Neuronal stem cell (in vitro differentiated cells): ENCODE results near the gene MBTPS1.

Experiments used
- DNase-seq: peaks from one replicate; pipeline ENCODE4 v3.0.0-alpha.2; 2013; ENCODE audit warnings: low spot score
- H2AFZ ChIP-seq: one replicate; pipeline ENCODE4 v1.6.1; 2013; ENCODE audit warnings: mild to moderate bottlenecking, low read length, inconsistent platforms
- H2AK5ac ChIP-seq: 2 replicates; pipeline ENCODE4 v1.6.1; 2013; ENCODE audit warnings: low read depth, mild to moderate bottlenecking, inconsistent platforms, low read length, moderate library complexity, mixed read lengths
- H2BK120ac ChIP-seq: 2 replicates; pipeline ENCODE4 v1.6.1; 2013; ENCODE audit warnings: low read depth, mild to moderate bottlenecking, inconsistent platforms, low read length, moderate library complexity, mixed read lengths
- H2BK12ac ChIP-seq: one replicate; pipeline ENCODE4 v1.6.1; 2013; ENCODE audit warnings: low read length, inconsistent platforms
- H2BK15ac ChIP-seq: 2 replicates; pipeline ENCODE4 v1.6.1; 2013; ENCODE audit warnings: mild to moderate bottlenecking, low read length, inconsistent platforms, mixed read lengths
- H2BK5ac ChIP-seq: one replicate; pipeline ENCODE4 v1.6.1; 2013; ENCODE audit warnings: inconsistent platforms, mild to moderate bottlenecking, low read length, moderate library complexity
- H3K14ac ChIP-seq: one replicate; pipeline ENCODE4 v1.6.1; 2013; ENCODE audit warnings: low read length, inconsistent platforms
- H3K18ac ChIP-seq: 2 replicates; pipeline ENCODE4 v1.6.1; 2013; ENCODE audit warnings: low read length, inconsistent platforms
- H3K23ac ChIP-seq: 2 replicates; pipeline ENCODE4 v1.6.1; 2013; ENCODE audit warnings: low read depth, mild to moderate bottlenecking, mixed read lengths, low read length, inconsistent platforms; ENCODE audit not compliant: poor library complexity
- H3K27ac ChIP-seq: replicated peaks from 3 replicates; pipeline ENCODE4 v1.5.1; 2013; ENCODE audit warnings: low read length, inconsistent platforms
- H3K27me3 ChIP-seq, 3 experiments: 2 replicates each; pipeline ENCODE4 v1.6.1; 2013; ENCODE audit warnings: low read length in 3 of 3, mild to moderate bottlenecking in 2 of 3, inconsistent platforms in 1 of 3, low read depth in 1 of 3, mixed read lengths in 1 of 3, moderate library complexity in 1 of 3; ENCODE audit not compliant: control insufficient read depth in 3 of 3, insufficient read depth in 3 of 3
- H3K36me3 ChIP-seq, 2 donors: replicated peaks in 1 of 2; 2 replicates each; pipeline ENCODE4 v1.6.1; 2013; ENCODE audit warnings: low read length in 2 of 2; ENCODE audit not compliant: control insufficient read depth in 2 of 2, insufficient read depth in 2 of 2
- H3K4ac ChIP-seq: 2 replicates; pipeline ENCODE4 v1.6.1; 2013; ENCODE audit warnings: inconsistent platforms, mild to moderate bottlenecking, low read length, moderate library complexity
- H3K4me1 ChIP-seq, 2 donors: 1 replicate in 1 of 2; 2 replicates in 1 of 2; pipeline ENCODE4 v1.6.1; 2013; ENCODE audit warnings: low read length in 2 of 2, low read depth in 1 of 2; ENCODE audit not compliant: control insufficient read depth in 2 of 2, insufficient read depth in 1 of 2
- H3K4me2 ChIP-seq: one replicate; pipeline ENCODE4 v1.6.1; 2013; ENCODE audit warnings: mild to moderate bottlenecking, low read length, inconsistent platforms; ENCODE audit not compliant: insufficient read depth, poor library complexity, severe bottlenecking
- H3K4me3 ChIP-seq, 2 donors: 2 replicates each; pipeline ENCODE4 v1.5.1; 2013; ENCODE audit warnings: low read length in 2 of 2, mild to moderate bottlenecking in 2 of 2, inconsistent platforms in 1 of 2, moderate library complexity in 1 of 2
- H3K79me1 ChIP-seq: one replicate; pipeline ENCODE4 v1.6.1; 2013; ENCODE audit warnings: low read depth, mild to moderate bottlenecking, inconsistent platforms, low read length, moderate library complexity
- H3K9ac ChIP-seq: one replicate; pipeline ENCODE4 v1.6.1; 2013; ENCODE audit warnings: mild to moderate bottlenecking, low read depth, low read length, inconsistent platforms; ENCODE audit not compliant: poor library complexity
- H3K9me3 ChIP-seq, 2 donors: replicated peaks in 1 of 2; 2 replicates each; pipeline versions ENCODE3 to v1.6.1; 2013; ENCODE audit warnings: low read length in 2 of 2, mild to moderate bottlenecking in 2 of 2, inconsistent platforms in 1 of 2, low read depth in 1 of 2, mixed read lengths in 1 of 2, moderate library complexity in 1 of 2; ENCODE audit not compliant: control insufficient read depth in 2 of 2, insufficient read depth in 1 of 2
- H4K8ac ChIP-seq: one replicate; pipeline ENCODE4 v1.6.1; 2013; ENCODE audit warnings: low read depth, mild to moderate bottlenecking, inconsistent platforms, low read length, moderate library complexity
- H4K91ac ChIP-seq: one replicate; pipeline ENCODE4 v1.6.1; 2013; ENCODE audit warnings: low read length, low read depth, mild to moderate bottlenecking, inconsistent platforms; ENCODE audit not compliant: poor library complexity
- WGBS, 2 donors: extraction: QIAGEN DNeasy Blood & Tissue Kit; methylation state at CpG; one replicate each; pipeline ENCODE4 v1.1.7; 2013; ENCODE audit warnings: missing lambda C conversion rate in 2 of 2, mixed read lengths in 1 of 2; ENCODE audit not compliant: insufficient read length in 2 of 2, insufficient replicate concordance in 1 of 2; ENCODE audit errors: extremely low coverage in 2 of 2; 5-methylcytosine and 5-hydroxymethylcytosine counted together

MBTPS1 gene

GRCh38 chr16:84087466-84088151, 29.1 kb downstream of the MBTPS1 start:
- H2BK15ac ChIP-seq, result no peak overlapping the region
- H3K23ac ChIP-seq, result no peak overlapping the region
- no peak overlapping the region for H3K18ac ChIP-seq
- H3K9ac ChIP-seq, result no peak overlapping the region
- H3K4me3 ChIP-seq, result peak overlapping the region in 1 of 2 donors; percentile 27
- no peak overlapping the region for H4K8ac ChIP-seq
- no peak overlapping the region for H2AK5ac ChIP-seq
- H2AFZ ChIP-seq, result no peak overlapping the region
- no peaks in the 10 kb centered on the region for H3K4me1 ChIP-seq
- H3K4ac ChIP-seq, result no peak overlapping the region
- H2BK5ac ChIP-seq, result no peak overlapping the region
- H3K79me1 ChIP-seq, result no peaks in the 10 kb centered on the region
- no peaks in the 10 kb centered on the region for H3K9me3 ChIP-seq
- no peak overlapping the region for H2BK12ac ChIP-seq
- no peak overlapping the region for H3K14ac ChIP-seq
- DNase-seq, result no peak
- H2BK120ac ChIP-seq, result no peak overlapping the region
- H3K36me3 ChIP-seq, result peaks cover 48 to 95% of the 10 kb centered on the region in 2 donors
- 100% methylated on average over 1 of the region's 11 CpGs for WGBS, 2 donors
- no peak overlapping the region for H3K27ac ChIP-seq
- no peak overlapping the region for H4K91ac ChIP-seq
- H3K27me3 ChIP-seq, result no peaks in the 10 kb centered on the region
- no peak overlapping the region for H3K4me2 ChIP-seq

- H3K4ac ChIP-seq, result no peak overlapping the region
- H2BK120ac ChIP-seq, result no peak overlapping the region
- H4K91ac ChIP-seq, result no peak overlapping the region
- no peak overlapping the region for H2BK5ac ChIP-seq
- no peak overlapping the region for H2BK12ac ChIP-seq
- no peaks in the 10 kb centered on the region for H3K4me1 ChIP-seq
- no peak overlapping the region for H3K4me3 ChIP-seq
- H2AK5ac ChIP-seq, result no peak overlapping the region
- H3K36me3 ChIP-seq, result peaks cover 51 to 95% of the 10 kb centered on the region in 2 donors
- H3K27me3 ChIP-seq, result no peaks in the 10 kb centered on the region
- no peak overlapping the region for H3K14ac ChIP-seq
- no peak for DNase-seq
- no peaks in the 10 kb centered on the region for H3K9me3 ChIP-seq
- H3K23ac ChIP-seq, result no peak overlapping the region
- H2BK15ac ChIP-seq, result no peak overlapping the region
- H3K9ac ChIP-seq, result no peak overlapping the region
- H2AFZ ChIP-seq, result no peak overlapping the region
- H3K27ac ChIP-seq, result no peak overlapping the region
- no peak overlapping the region for H3K18ac ChIP-seq
- no peak overlapping the region for H4K8ac ChIP-seq
- no peak overlapping the region for H3K4me2 ChIP-seq
- no peaks in the 10 kb centered on the region for H3K79me1 ChIP-seq
- no CpG with 5 or more reads among the region's 12 CpGs for WGBS, 2 donors
Observed at GRCh38 chr16:84087001-84087400, 29.7 kb downstream of the MBTPS1 start.

- H3K9ac ChIP-seq, result no peak overlapping the region
- no peak overlapping the region for H2AK5ac ChIP-seq
- H3K79me1 ChIP-seq, result no peaks in the 10 kb centered on the region
- no peak overlapping the region for H3K14ac ChIP-seq
- no peak overlapping the region for H3K18ac ChIP-seq
- H4K91ac ChIP-seq, result no peak overlapping the region
- no peak overlapping the region for H3K4me2 ChIP-seq
- no peak overlapping the region for H4K8ac ChIP-seq
- no CpG with 5 or more reads among the region's 11 CpGs for WGBS, 2 donors
- no peak overlapping the region for H2BK12ac ChIP-seq
- no peaks in the 10 kb centered on the region for H3K4me1 ChIP-seq
- H3K9me3 ChIP-seq, result no peaks in the 10 kb centered on the region
- no peak overlapping the region for H3K4me3 ChIP-seq
- no peak overlapping the region for H2BK15ac ChIP-seq
- no peak overlapping the region for H2BK5ac ChIP-seq
- no peak overlapping the region for H3K27ac ChIP-seq
- no peak for DNase-seq
- no peak overlapping the region for H3K4ac ChIP-seq
- H3K23ac ChIP-seq, result peak overlapping the region; percentile 11
- no peaks in the 10 kb centered on the region for H3K27me3 ChIP-seq
- H2BK120ac ChIP-seq, result no peak overlapping the region
- H2AFZ ChIP-seq, result no peak overlapping the region
- H3K36me3 ChIP-seq, result peaks cover 52 to 95% of the 10 kb centered on the region in 2 donors
Observed at GRCh38 chr16:84086341-84086740, 30.4 kb downstream of the MBTPS1 start.

- H3K23ac ChIP-seq, result no peak overlapping the region
- no peak overlapping the region for H3K14ac ChIP-seq
- no peak overlapping the region for H4K8ac ChIP-seq
- H3K4ac ChIP-seq, result no peak overlapping the region
- no peak overlapping the region for H3K4me3 ChIP-seq
- no peak overlapping the region for H2BK12ac ChIP-seq
- no peak overlapping the region for H2BK15ac ChIP-seq
- no peak overlapping the region for H3K18ac ChIP-seq
- peaks cover 55 to 96% of the 10 kb centered on the region in 2 donors for H3K36me3 ChIP-seq
- H2AFZ ChIP-seq, result no peak overlapping the region
- H3K9ac ChIP-seq, result no peak overlapping the region
- no peaks in the 10 kb centered on the region for H3K79me1 ChIP-seq
- H2BK5ac ChIP-seq, result no peak overlapping the region
- no peaks in the 10 kb centered on the region for H3K27me3 ChIP-seq
- H3K27ac ChIP-seq, result no peak overlapping the region
- no peak overlapping the region for H2BK120ac ChIP-seq
- no peak overlapping the region for H3K4me2 ChIP-seq
- no CpG with 5 or more reads among the region's 6 CpGs for WGBS, 2 donors
- no peaks in the 10 kb centered on the region for H3K4me1 ChIP-seq
- DNase-seq, result no peak
- H3K9me3 ChIP-seq, result no peaks in the 10 kb centered on the region
- H4K91ac ChIP-seq, result no peak overlapping the region
- H2AK5ac ChIP-seq, result no peak overlapping the region
Observed at GRCh38 chr16:84085773-84086172, 31.0 kb downstream of the MBTPS1 start.
